GM18870 (cell line): ENCODE data around the gene SERPINF2.
"Not testable (repeated sequence)": the region's sequence is repeated elsewhere in the genome, so short reads cannot be mapped to it uniquely, and the experiment has no call there.

ENCODE experiments used
- ATAC-seq: cut with Tn5 transposase; IDR thresholded peaks from one replicate; pipeline ENCODE4 v1.9.1; 2021; ENCODE audit warnings: moderate library complexity; ENCODE audit not compliant: unreplicated experiment

The SERPINF2 gene

GRCh38 chr17:1733759-1734158, 8.9 kb upstream of the SERPINF2 start:
- no peak for ATAC-seq

GRCh38 chr17:1735418-1735817, 7.3 kb upstream of the SERPINF2 start:
- ATAC-seq: no peak

GRCh38 chr17:1735834-1736347, 6.8 kb upstream of the SERPINF2 start:
- ATAC-seq: no peak

GRCh38 chr17:1736348-1737281, 6.1 kb upstream of the SERPINF2 start:
- no peak for ATAC-seq

- ATAC-seq: no peak
These were observed 5.0 kb upstream of the SERPINF2 start for GRCh38 chr17:1737531-1738291.

GRCh38 chr17:1741899-1742298, 772 bp upstream of the SERPINF2 start:
- ATAC-seq: not testable (repeated sequence)

GRCh38 chr17:1743088-1743439, 393 bp downstream of the SERPINF2 start:
- ATAC-seq: no peak

- no peak for ATAC-seq
These were observed 2.2 kb downstream of the SERPINF2 start for GRCh38 chr17:1744551-1745512.

GRCh38 chr17:1745513-1746020, 2.9 kb downstream of the SERPINF2 start:
- no peak for ATAC-seq

GRCh38 chr17:1746975-1747543, 4.4 kb downstream of the SERPINF2 start:
- ATAC-seq: no peak

GRCh38 chr17:1750628-1751027, 8.0 kb downstream of the SERPINF2 start:
- ATAC-seq: no peak

- no peak for ATAC-seq
These were observed 10.0 kb downstream of the SERPINF2 start for GRCh38 chr17:1752425-1753262.

GRCh38 chr17:1753767-1754429, 11.2 kb downstream of the SERPINF2 start:
- no peak for ATAC-seq

- no peak for ATAC-seq
These were observed 11.9 kb downstream of the SERPINF2 start for GRCh38 chr17:1754430-1755112.

GRCh38 chr17:1755252-1755826, 12.7 kb downstream of the SERPINF2 start:
- ATAC-seq: no peak

- no peak for ATAC-seq
These were observed 13.2 kb downstream of the SERPINF2 start for GRCh38 chr17:1755827-1756262.

- ATAC-seq: no peak
These were observed 16.1 kb downstream of the SERPINF2 start for GRCh38 chr17:1758807-1759206.

GRCh38 chr17:1759529-1759928, 16.9 kb downstream of the SERPINF2 start:
- ATAC-seq: no peak
